HG02571 (cell line): ENCODE data around the gene TRIM54.
"Not testable (repeated sequence)": the region's sequence is repeated elsewhere in the genome, so short reads cannot be mapped to it uniquely, and the experiment has no call there.

Experiments
- ATAC-seq: cut with Tn5 transposase; IDR thresholded peaks from one replicate; pipeline ENCODE4 v1.9.1; 2021; ENCODE audit warnings: mild to moderate bottlenecking, moderate library complexity; ENCODE audit not compliant: unreplicated experiment

Gene TRIM54

DNA sequence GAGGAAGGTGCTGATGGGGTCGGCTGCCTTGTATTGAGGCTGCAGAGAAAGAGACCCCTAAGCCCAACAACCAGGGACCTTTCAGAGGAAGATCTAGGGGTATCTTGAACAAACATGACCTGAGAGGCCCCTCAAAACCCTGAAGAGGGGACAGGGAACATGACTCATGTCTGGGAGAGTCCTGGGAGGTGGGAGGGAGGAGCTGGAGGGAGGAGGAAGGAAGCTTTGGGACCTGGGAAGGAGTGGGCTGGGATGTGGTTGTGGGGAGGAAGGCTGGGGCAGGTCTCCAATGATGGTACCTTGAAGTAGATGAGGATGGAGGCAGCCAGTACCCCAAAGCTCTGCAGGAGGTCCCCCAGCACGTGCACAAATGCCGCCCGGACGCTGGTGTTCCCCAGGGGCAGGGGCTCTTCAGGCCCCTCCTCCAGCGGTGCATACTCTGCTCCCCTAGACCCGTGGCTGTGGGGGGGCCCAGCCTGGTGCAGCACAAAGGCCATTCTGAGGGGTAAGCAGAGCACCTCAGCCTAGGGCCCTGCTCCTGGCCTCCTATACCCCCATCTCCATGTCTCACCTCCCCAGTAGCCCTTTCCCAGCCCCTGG is 25.3 kb upstream of the TRIM54 start:
- no peak for ATAC-seq

- ATAC-seq = no peak
Measured at GRCh38 chr2:27258051-27258450, 24.2 kb upstream of the TRIM54 start.

GRCh38 chr2:27261241-27261925 is 20.8 kb upstream of the TRIM54 start:
- ATAC-seq = no peak

- ATAC-seq = no peak
Measured at GRCh38 chr2:27261926-27262298, 20.3 kb upstream of the TRIM54 start.

DNA sequence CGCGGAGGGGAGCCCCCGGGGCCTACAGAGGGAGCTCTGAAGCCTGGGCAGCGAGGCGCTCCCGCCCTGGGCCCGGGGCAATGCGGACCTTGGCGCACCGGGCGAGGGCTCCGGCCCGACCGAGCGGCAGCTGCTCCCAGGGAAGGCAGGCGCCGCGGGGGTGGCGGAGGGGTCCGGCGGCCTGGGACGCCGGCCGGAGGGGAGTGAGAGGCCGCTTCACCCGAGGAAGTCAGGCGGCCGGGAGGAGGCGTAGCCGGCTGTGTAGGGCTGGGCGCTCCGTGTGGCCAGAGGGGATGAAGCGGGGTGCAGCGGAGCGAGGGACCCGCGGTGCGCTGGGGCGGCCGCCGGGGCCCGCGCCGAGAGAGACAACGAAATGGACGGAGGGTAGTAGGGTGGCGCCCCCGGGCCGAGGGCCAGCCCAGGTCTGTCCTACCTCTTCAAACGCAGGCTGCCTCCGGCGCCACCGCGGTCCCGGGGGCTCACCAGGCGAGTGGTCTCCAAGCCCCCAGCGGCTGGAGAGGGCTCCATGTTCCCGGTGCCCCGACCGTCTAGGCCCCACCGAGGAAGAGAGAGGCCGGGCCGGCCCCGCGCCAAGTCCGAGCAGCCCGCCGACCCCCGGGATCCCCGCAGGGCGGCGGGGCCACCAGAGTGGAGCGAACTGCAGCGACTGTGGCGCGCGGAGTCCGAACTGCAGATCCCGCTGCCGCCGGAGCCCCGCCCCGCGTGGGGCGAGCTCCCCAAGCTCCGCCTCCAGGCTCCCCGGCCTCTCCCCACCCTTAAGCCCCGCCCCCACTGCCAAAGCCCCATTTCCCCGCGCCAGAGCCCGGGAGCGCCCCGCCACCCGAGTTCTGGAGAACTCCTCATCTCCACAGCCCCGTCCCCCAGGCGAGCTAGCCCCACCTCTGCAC is 19.6 kb upstream of the TRIM54 start, which contains the start of gene SLC30A3:
Gene SLC30A3, minus strand, starts transcription at position 669 of the 908 bp plus-strand sequence. Its CDS starts 141 bp downstream, at position 528.
- ATAC-seq = no peak

DNA sequence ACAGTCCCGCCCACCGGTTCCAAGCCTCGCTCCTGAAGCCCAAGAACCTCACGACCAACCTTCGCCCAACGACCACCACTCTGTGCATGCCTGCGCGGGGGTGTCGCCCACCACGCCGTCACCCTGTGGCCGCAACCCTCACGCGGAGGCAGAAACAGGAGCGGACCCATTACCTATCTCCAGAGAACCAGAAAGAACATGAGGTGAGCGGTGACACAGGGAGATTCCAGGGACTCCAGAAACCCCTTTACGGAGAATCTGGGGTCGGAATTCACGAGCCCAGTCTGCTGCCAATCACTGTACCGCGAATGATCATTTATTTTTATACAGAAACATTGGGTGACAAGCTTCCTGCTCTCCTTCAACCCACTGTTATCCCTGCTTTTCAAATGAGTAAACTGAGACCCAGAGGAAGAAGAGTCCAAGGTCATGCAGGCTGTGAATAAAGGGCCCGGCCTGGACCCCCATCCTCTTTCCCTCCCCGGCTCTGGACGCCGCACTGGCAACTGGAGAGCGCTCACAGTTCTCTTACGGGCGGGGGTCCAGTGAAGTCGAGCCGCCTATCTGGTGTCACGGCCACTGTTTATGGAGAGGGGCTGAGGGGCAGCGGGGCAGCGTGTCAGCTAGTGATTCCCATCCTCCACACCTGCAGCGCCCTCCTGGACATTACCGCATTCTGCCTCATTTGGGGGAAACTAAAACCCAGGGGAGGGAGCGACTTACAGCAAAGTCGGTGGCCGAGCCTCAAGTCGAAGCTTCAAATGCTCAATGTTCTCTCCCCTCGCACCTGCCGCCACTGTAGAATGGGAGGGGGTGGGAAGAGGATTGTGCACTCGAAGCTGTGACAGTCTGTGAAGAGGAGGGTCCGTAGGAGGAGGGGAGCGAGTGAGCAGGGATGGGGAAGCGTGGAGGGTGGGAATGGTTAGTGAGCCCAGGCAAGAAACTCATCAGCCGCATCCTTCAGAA is 18.7 kb upstream of the TRIM54 start:
- ATAC-seq = no peak

GRCh38 chr2:27264253-27264752 is 17.9 kb upstream of the TRIM54 start:
- ATAC-seq = no peak

- ATAC-seq = no peak
Measured at GRCh38 chr2:27264753-27265535, 17.3 kb upstream of the TRIM54 start.

- no peak for ATAC-seq
Measured at GRCh38 chr2:27265536-27265870, 16.7 kb upstream of the TRIM54 start.

DNA sequence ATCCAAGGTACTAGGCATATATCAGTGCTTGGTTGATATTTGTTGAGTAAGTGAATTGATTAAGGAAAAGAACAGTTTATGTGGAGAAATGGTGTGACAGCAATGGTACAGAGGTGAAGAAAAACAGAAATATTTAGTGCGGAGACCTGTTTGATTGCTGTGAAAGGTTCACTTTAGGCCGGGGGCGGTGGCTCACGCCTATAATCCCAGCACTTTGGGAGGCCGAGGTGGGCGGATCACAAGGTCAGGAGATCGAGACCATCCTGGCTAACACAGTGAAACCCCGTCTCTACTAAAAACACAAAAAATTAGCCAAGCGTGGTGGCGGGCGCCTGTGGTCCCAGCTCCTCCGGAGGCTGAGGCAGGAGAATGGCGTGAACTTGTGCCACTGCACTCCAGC is 13.9 kb upstream of the TRIM54 start:
- ATAC-seq = not testable (repeated sequence)

GRCh38 chr2:27270131-27270530 is 12.1 kb upstream of the TRIM54 start:
- ATAC-seq = no peak

- ATAC-seq = no peak
Measured at GRCh38 chr2:27270670-27271069, 11.6 kb upstream of the TRIM54 start.

- no peak for ATAC-seq
Measured at GRCh38 chr2:27271631-27272340, 10.4 kb upstream of the TRIM54 start.

- ATAC-seq = not testable (repeated sequence)
Measured at GRCh38 chr2:27272537-27273522, 9.4 kb upstream of the TRIM54 start.

GRCh38 chr2:27275211-27276150 is 6.7 kb upstream of the TRIM54 start, which contains the start of gene DNAJC5G:
Gene DNAJC5G, plus strand, starts transcription at chr2:27275433. Its CDS starts 1,296 bp downstream, at chr2:27276729.
- ATAC-seq = no peak

- no peak for ATAC-seq
Measured at GRCh38 chr2:27278010-27278409, 4.2 kb upstream of the TRIM54 start.

DNA sequence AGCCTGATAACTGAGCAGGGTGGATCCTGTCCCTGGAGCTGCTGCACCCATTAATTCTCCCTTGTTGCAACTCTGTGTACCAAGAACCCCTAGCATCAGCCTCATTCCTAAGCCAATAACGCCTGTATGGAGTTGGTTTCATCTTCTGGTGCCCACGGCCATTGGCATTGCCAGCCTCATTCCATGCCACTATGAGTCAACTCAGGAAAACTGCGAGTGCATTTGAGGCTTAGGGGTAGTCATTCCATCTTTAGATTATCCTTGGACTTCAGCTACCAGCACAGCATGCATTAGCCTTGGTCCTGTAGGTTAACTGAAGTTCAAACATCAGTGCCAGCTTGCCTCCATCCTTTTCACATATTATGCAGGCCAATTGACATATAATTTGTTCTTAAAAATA is 1.4 kb upstream of the TRIM54 start:
- ATAC-seq = no peak
